HCT116 (cell line): Measurements from ENCODE around the gene CDKAL1. TPM values are rescaled to one million over a fixed set of nuclear protein-coding genes. Genes with fewer than 3 reads are reported as not detected.

Experiments used
- ATAC-seq: fragments of 200-7000 bp; cut with Tn5 transposase; 2 replicates; pipeline ENCODE4 v1.9.1; 2020; ENCODE audit warnings: mild to moderate bottlenecking, moderate library complexity
- BruUV-seq: library from RNA; stranded (reverse); fragments of 400-500 nt; replicated peaks from 2 replicates; lab custom pipeline; 2021; lab: Mats Ljungman, UMichigan
- CTCF ChIA-PET: fragments of 300-600 bp; sonication (Branson Sonifier 250); formaldehyde crosslinking; loops from one replicate; lab custom pipeline; 2021; ENCODE audit warnings: antibody characterized with exemption; lab: Charles Lee
- POLR2A ChIA-PET: fragments of 300-600, 350-600 bp; sonication (Branson Sonifier 250); formaldehyde crosslinking; loops from one replicate; lab custom pipeline; 2021; ENCODE audit warnings: antibody characterized with exemption; lab: Charles Lee
- RAD21 ChIA-PET, 2 experiments: fragments of 300-600 bp; sonication (Branson Sonifier 250); formaldehyde crosslinking; loops; one replicate each; lab custom pipeline; 2023; ENCODE audit warnings: low total read pairs in 2 of 2; ENCODE audit not compliant: uncharacterized antibody in 2 of 2, unreplicated experiment in 2 of 2, low non-redundant PET in 1 of 2; lab: Charles Lee
- DNase-seq: peaks from one replicate; pipeline ENCODE4 v3.0.0-alpha.2; 2010; ENCODE audit warnings: low read depth, low spot score
- H2AFZ ChIP-seq: fragments of 200-600 bp; shearing (Covaris generic), sonication (generic); 2 replicates; pipeline ENCODE4 v1.6.1; 2017; ENCODE audit warnings: low read depth, mixed run types, mixed read lengths, antibody characterized with exemption, low read length; ENCODE audit not compliant: poor library complexity, severe bottlenecking
- H3K27ac ChIP-seq: 2 replicates; pipeline ENCODE4 v1.5.1; 2012; ENCODE audit warnings: low read depth, low read length
- H3K27me3 ChIP-seq: fragments of 200-600 bp; sonication (generic); 2 replicates; pipeline ENCODE4 v1.6.1; 2016; ENCODE audit warnings: mixed run types, low read length, mixed read lengths; ENCODE audit not compliant: insufficient read depth
- H3K36me3 ChIP-seq, 2 experiments: fragments of 200-500 bp in 1 of 2; fragments of 200-600 bp in 1 of 2; sonication (Bioruptor generic) in 1 of 2; sonication (generic) in 1 of 2; 2 replicates each; pipeline versions ENCODE4 v1.5.1 to v1.6.1; 2014 to 2016; ENCODE audit warnings: low read length in 2 of 2, inconsistent platforms in 1 of 2, mixed read lengths in 1 of 2, mixed run types in 1 of 2; ENCODE audit not compliant: insufficient read depth in 2 of 2, control insufficient read depth in 1 of 2
- H3K4me1 ChIP-seq, 2 experiments: fragments of 200-600 bp in 1 of 2; sonication (generic) in 1 of 2; 2 replicates each; pipeline versions ENCODE4 v1.5.1 to v1.6.1; 2012 to 2017; ENCODE audit warnings: low read length in 2 of 2, inconsistent platforms in 1 of 2, mild to moderate bottlenecking in 1 of 2, mixed read lengths in 1 of 2, mixed run types in 1 of 2, moderate library complexity in 1 of 2; ENCODE audit not compliant: insufficient read depth in 2 of 2, control insufficient read depth in 1 of 2
- H3K4me2 ChIP-seq: fragments of 200-600 bp; sonication (generic); 2 replicates; pipeline ENCODE4 v1.6.1; 2017; ENCODE audit warnings: mixed run types, low read length, mixed read lengths
- H3K4me3 ChIP-seq, 2 experiments: fragments of 200-600 bp in 1 of 2; sonication (generic) in 1 of 2; replicated peaks in 1 of 2; 2 replicates each; pipeline ENCODE4 v1.5.1; 2011 to 2016; ENCODE audit warnings: low read length in 2 of 2, control low read depth in 1 of 2, low read depth in 1 of 2, mild to moderate bottlenecking in 1 of 2, mixed read lengths in 1 of 2, mixed run types in 1 of 2
- H3K79me2 ChIP-seq: fragments of 200-600 bp; sonication (generic); 2 replicates; pipeline ENCODE4 v1.6.1; 2017; ENCODE audit warnings: mild to moderate bottlenecking, mixed run types, low read length, moderate library complexity, mixed read lengths; ENCODE audit not compliant: insufficient read depth
- H3K9ac ChIP-seq: fragments of 200-600 bp; sonication (generic); 2 replicates; pipeline ENCODE4 v1.6.1; 2016; ENCODE audit warnings: low read length, mixed read lengths
- H3K9me2 ChIP-seq: fragments of 200-600 bp; sonication (generic), shearing (Covaris generic); 2 replicates; pipeline ENCODE4 v1.6.1; 2017; ENCODE audit warnings: mixed run types, mild to moderate bottlenecking, moderate library complexity; ENCODE audit not compliant: insufficient read depth
- H3K9me3 ChIP-seq, 2 experiments: fragments of 200-500 bp in 1 of 2; fragments of 200-600 bp in 1 of 2; sonication (Bioruptor generic) in 1 of 2; sonication (generic) in 1 of 2; 2 replicates each; pipeline ENCODE4 v1.6.1; 2014 to 2017; ENCODE audit warnings: low read length in 2 of 2, mixed read lengths in 2 of 2, inconsistent platforms in 1 of 2, low read depth in 1 of 2, mild to moderate bottlenecking in 1 of 2, mixed run types in 1 of 2, moderate library complexity in 1 of 2; ENCODE audit not compliant: control insufficient read depth in 1 of 2, insufficient read depth in 1 of 2
- H4K20me1 ChIP-seq: fragments of 200-600 bp; sonication (generic), shearing (Covaris generic); 2 replicates; pipeline ENCODE4 v1.6.1; 2017; ENCODE audit warnings: mixed run types, mild to moderate bottlenecking, moderate library complexity; ENCODE audit not compliant: insufficient read depth
- CBX3 ChIP-seq: IDR thresholded peaks from 2 replicates; pipeline ENCODE4 v1.6.1; 2012; ENCODE audit warnings: low read depth
- CEBPB ChIP-seq: IDR thresholded peaks from 2 replicates; pipeline ENCODE4 v1.6.1; 2012; ENCODE audit warnings: low read depth
- EGR1 ChIP-seq: IDR thresholded peaks from 2 replicates; pipeline ENCODE4 v1.6.1; 2012; ENCODE audit warnings: low read depth
- ELF1 ChIP-seq: IDR thresholded peaks from 2 replicates; pipeline ENCODE4 v1.6.1; 2012; ENCODE audit warnings: low read depth, borderline replicate concordance
- EZH2phosphoT487 ChIP-seq: fragments of 200-600 bp; IDR thresholded peaks from 2 replicates; pipeline ENCODE4 v1.6.1; 2018; ENCODE audit warnings: antibody characterized with exemption, borderline replicate concordance
- FOSL1 ChIP-seq: IDR thresholded peaks from 2 replicates; pipeline ENCODE4 v1.6.1; 2012; ENCODE audit warnings: low read depth
- MAX ChIP-seq: IDR thresholded peaks from 2 replicates; pipeline ENCODE4 v1.6.1; 2012
- POLR2A ChIP-seq: IDR thresholded peaks from 2 replicates; pipeline ENCODE4 v1.7.0; 2011; ENCODE audit warnings: borderline replicate concordance; ENCODE audit not compliant: insufficient read depth, insufficient read length; ENCODE audit errors: extremely low read depth
- REST ChIP-seq: IDR thresholded peaks from 2 replicates; pipeline ENCODE4 v1.6.1; 2012; ENCODE audit warnings: low read depth
- SP1 ChIP-seq: IDR thresholded peaks from 2 replicates; pipeline ENCODE4 v1.6.1; 2012; ENCODE audit warnings: low read depth
- TCF7L2 ChIP-seq: IDR thresholded peaks from 2 replicates; pipeline ENCODE4 v1.7.0; 2011; ENCODE audit warnings: borderline replicate concordance, inconsistent platforms; ENCODE audit not compliant: insufficient read depth, insufficient read length; ENCODE audit errors: extremely low read depth
- ZBTB33 ChIP-seq: IDR thresholded peaks from 2 replicates; pipeline ENCODE4 v1.6.1; 2011; ENCODE audit warnings: mild to moderate bottlenecking, low read length, moderate library complexity; ENCODE audit not compliant: insufficient replicate concordance; ENCODE audit errors: extremely low read depth
- intact Hi-C: fragments of 100-400 bp; cut with micrococcal nuclease; formaldehyde crosslinking; loops from 2 replicates; pipeline ENCODE4 v1.10.0; 2022
- total RNA-seq: library from RNA; stranded (reverse); gene quantifications from one replicate; pipeline ENCODE4 v1.2.1, GENCODE V29; 2021; ENCODE audit not compliant: unreplicated experiment

CDKAL1 gene
- total RNA-seq, 1 experiment from 2014 or later, result 14.9 TPM

DNA sequence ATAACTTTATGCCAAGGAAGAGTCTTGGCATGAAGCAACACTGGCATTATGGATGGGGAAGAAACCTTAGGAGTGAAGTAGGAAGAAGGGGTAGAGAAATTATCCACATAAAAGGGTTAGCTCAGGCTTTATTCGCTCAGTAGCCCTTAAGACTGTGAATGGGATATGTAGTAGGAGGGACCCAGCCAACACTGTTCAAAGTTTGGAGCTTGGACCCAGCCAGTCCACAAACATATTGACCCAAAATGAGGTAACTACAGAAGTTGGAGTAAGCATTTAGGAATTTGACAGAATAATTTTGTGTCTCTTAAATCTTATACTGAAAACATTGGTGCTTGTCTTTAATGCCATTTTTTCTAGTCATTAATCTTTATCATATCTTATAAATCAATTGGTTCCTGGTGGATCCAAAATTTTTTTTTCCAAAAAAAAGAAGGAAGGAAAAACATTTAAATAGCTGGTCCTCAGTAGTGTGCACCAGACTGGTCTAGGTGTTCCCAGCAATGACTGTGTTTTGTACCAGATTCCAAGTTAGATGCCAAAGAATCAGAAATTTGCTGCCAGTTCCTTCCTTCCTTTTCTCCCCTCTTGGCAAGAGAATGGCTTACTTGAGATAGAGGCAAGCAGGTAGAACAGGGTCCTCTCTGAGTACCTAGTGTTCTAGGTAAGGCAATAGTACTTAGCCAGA lies 607.5 kb downstream of the CDKAL1 start:
- no peaks in the 10 kb centered on the region for H4K20me1 ChIP-seq
- BruUV-seq, result no TSS peak
- H3K27ac ChIP-seq, result no peak overlapping the region
- H3K27me3 ChIP-seq, result no peaks in the 10 kb centered on the region
- TF ChIP-seq MAX (no peak), TCF7L2 (no peak), CBX3 (no peak), POLR2A (no peak), CEBPB (no peak), ELF1 (no peak), ZBTB33 (no peak), REST (no peak), SP1 (no peak), FOSL1 (no peak), EGR1 (no peak), EZH2phosphoT487 (no peak)
- no peaks in the 10 kb centered on the region for H3K9me3 ChIP-seq
- H3K9ac ChIP-seq, result no peak overlapping the region
- H3K4me2 ChIP-seq, result no peak overlapping the region
- DNase-seq, result no peak
- ChIA-PET RAD21 (no interaction called here), CTCF (no interaction called here), POLR2A (no interaction called here)
- H3K4me3 ChIP-seq, result no peak overlapping the region
- intact Hi-C loops, result no loop called here
- no peaks in the 10 kb centered on the region for H3K4me1 ChIP-seq
- no peaks in the 10 kb centered on the region for H3K36me3 ChIP-seq
- H2AFZ ChIP-seq, result no peak overlapping the region
- ATAC-seq, result no peak
- H3K79me2 ChIP-seq, result no peaks in the 10 kb centered on the region
- no peaks in the 10 kb centered on the region for H3K9me2 ChIP-seq
